Glomerular endothelial cell (primary cell): Measurements from ENCODE around the gene ATP4A. TPM values are rescaled to one million over a fixed set of nuclear protein-coding genes. Genes with fewer than 3 reads are reported as not detected.

ENCODE experiments used
- DNase-seq: peaks from one replicate; pipeline ENCODE4 v3.0.0-alpha.2; 2011; ENCODE audit warnings: low read depth, low spot score; ENCODE audit errors: extremely low read depth
- total RNA-seq: library from RNA; depleted of rRNA; stranded (reverse); fragments of >200 nt; gene quantifications from 2 replicates; pipeline ENCODE4 v1.2.3, GENCODE V29; 2015

The ATP4A gene
- total RNA-seq, 1 donor from 2014 or later: not detected

DNA sequence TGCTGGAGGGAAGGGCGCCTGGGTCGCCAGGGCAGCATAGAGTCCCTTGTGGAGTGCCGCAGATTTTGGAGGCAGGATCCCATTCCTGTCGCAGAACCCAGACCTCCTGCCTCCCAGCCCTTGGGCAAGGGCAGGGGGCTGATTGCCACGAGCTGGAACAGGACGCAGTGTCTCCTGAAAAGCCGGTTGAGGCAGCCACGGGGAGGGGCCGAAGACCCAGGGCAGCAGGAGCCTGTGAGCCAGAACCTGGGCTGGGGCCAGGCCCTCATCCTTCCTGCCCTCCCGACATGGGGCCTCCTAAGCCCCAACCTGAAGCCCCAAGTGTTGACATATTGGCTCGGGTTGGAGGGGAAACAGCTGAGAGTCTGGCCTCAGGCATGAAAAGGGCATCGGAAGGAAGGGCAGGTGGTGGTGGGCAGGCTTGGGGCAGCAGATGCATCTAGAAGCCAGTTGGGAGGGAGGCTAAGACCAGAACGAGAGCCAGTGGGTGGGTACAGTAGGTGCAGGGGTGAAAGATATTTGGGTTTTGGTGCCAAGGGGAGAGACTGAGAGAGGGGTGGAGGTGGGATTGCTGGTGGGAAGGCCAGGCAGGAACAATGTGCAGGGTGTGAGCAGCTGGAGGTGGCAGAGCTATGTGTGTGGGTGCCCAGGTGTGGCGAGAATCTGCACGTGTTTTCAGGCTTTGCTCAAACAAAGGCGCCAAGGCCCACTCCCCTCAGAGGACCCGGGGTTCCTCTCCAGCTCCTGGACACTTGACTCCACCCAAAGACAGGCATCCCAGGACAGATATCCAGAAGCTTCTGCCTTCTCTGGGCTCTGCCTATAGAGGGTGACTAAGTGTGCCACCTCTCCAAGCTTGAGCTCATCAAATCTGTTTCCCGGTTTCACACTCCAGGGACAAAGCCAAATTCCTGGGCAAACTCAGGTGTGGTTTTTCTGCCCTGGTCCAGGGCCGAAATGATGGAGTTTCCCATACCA lies 33.9 kb downstream of the ATP4A start:
- DNase-seq: no peak

DNA sequence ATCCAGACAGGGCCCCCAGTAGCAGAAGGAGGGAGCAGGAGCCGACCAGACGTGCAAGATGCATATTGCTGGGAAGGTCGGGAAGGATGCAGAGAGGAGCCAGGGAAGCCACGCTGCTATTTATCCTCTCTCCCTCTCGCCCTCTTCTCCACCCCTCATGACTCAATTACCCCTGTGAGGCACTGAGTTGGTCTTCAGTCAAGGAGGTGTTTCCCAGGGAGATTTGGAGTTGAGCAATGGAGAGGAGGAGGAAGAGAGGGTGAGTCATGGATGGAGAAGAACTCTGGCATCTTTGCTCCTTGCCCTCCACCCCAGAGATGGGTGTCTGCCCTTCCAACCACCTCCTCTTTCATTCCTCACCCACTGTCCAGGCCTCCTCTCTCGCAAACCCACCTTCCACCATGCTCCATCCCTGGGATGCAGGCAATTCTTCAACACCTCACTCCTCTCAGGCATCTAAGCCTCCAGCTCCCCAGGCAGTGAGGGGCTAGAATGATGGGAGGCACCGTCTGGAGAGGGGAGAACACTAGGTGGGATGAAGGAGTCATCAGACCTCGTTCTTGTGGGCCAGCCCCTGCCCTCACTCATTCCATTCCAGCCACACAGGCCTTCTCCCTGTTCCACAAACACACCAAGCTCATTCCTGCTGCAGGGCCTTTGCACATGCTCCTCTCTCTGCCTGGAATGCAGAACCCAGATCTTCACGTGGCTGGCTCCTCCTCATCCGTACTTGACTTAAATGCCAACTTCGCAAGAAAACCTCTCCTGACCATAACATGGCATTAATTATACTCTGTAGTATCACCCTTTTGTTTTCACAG lies 35.0 kb downstream of the ATP4A start, which contains the start of gene SBSN:
TSS of gene SBSN (minus strand) at position 94 of the 821 bp plus-strand sequence. CDS start at position 64, 30 bp downstream.
- no peak for DNase-seq

- DNase-seq: no peak
Observed at GRCh38 chr19:35525873-35526272, 37.6 kb downstream of the ATP4A start.

DNA sequence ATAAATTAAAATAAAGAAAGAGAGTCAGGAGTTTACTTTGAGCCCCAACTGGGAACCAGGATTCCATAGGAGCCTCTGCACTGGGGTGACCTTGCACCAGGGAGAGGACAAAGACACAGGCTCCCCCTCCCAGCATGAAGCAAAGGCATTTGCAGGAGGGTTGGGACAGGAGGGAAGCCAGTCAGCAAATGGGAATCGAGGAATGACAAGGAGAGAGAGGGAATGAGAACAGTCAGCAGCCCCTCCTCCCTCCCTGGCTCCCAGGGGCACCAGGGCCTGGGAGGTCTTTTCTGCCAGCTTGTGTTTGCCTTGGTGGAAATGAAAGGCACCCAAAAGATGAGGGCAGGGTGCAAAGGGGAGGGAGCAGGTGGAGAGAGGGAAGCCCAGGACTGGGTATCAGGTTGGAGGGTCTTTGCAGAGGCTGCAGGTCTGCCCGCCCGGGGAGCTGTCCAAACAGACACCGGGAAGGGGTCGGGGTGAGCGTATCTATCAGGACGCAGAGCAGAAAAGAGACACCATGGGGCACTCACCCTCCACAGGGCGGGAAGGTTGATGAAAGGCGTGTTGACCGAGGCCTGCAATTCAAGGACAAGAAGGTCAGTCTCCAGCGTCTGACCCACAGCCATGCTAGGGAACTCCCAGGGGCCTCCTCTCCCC lies 39.1 kb downstream of the ATP4A start:
- DNase-seq: no peak

DNA sequence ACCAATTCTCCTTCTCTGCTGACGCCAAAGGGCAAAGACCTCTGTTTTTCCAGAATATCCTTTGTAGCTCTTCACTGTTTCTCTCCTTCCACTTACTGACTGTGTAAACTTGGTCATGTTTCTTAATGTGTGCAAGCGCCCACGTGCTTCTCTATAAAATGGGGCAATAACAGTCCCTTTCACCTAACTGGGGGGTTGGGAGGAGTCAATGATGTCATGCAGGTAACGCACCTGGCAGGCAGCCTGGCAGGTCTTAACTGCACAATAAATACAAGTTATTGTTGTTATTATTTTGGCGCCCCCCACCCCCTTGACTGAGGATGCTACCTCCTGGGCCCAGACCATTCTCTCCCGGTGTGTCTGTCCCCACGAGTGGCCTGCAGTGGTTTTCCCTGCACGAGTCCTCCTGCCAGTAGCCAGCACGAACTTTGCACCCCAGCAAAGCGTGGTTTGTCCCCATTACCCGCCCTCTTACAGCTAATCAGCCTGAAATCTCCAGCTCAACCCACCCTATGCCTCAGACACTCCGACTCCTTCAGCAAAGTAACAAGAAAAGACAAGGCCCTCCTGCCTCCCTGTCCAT lies 40.6 kb downstream of the ATP4A start:
- no peak for DNase-seq

GRCh38 chr19:35521124-35521743 lies 42.2 kb downstream of the ATP4A start:
- DNase-seq: no peak

DNA sequence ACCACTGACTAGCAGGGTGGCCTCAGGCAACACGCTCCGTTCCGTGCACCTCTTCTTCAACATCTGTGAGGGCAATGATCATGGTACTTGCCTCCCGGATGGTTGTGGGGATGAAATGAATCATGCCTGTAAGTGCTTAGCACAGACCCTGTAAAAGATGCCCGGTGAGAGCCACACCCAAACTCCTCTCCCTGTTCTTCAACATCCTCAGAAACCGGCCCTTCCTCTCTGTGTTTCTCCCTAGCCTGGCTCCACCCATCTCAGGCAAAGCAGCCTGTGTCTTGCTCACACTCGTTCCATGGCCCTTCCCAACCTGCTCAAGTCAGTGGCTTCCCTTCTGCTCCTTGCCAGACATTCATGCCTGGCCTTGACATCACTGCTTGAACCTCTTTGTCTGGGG lies 44.2 kb downstream of the ATP4A start:
- no peak for DNase-seq

- no peak for DNase-seq
Observed at GRCh38 chr19:35518313-35518712, 45.1 kb downstream of the ATP4A start.

GRCh38 chr19:35517342-35517741 lies 46.1 kb downstream of the ATP4A start:
- DNase-seq: no peak

DNA sequence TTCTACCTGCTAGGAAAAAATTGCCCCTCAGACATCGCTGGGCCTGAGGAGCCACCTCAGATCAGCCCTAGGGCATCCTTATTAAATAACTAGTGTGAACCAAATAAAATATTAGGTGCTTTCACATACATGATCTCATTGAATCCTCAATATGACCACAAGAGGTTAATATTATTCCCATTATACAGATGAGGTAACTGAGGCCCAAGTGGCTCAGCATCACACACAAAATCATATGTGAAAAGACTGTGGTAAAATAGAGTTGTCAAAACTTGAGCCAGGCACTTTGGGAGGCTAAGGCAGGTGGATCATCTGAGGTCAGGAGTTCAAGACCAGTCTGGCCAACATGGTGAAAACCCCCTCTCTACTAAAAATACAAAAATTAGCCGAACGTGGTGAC lies 47.1 kb downstream of the ATP4A start:
- DNase-seq: no peak

- DNase-seq: no peak
Observed at GRCh38 chr19:35514282-35514809, 49.1 kb downstream of the ATP4A start.

- DNase-seq: no peak
Observed at GRCh38 chr19:35513628-35514281, 49.7 kb downstream of the ATP4A start, which contains the start of gene DMKN. Gene DMKN (minus strand): TSS chr19:35513649. CDS start chr19:35513475, 174 bp downstream.

DNA sequence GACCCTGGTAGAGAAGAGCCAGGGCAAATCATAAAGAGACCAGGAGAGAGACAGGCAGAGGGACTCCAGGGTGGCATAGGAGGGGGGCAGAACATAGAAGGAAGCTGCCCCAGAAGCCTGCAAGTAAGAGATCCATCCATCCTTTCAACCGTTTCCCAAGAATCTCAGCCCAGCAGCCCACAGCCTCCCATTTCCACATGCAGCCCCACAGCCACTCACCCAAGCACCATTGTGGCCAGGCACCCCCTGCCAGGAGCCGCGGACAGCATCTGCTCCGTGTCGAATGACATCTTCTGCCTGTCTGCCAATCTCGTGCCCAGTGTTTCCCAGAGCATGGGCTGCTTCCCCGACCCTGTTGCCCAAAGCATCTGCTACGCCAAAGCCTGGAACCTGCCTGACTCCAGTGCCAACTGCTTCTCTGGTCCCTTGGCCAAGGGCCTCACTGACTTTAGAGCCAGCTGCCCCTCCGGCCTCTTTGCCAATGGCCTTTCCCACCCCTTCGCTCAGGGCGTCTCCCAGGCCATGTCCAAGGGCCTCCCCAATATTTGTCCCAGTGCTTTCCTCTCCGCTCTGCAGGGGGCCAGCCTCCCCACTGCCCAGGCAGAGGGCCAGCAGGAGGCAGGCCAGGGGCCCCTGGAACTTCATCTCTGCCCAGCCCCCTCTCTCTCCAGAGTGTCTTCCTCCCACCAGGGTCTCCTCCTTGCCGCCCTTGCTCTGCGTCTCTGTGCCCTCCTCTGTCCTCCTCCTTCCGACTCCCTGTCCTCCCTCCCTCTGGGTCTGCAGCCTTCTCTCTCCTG lies 50.4 kb downstream of the ATP4A start:
- no peak for DNase-seq

- no peak for DNase-seq
Observed at GRCh38 chr19:35511337-35511736, 52.1 kb downstream of the ATP4A start.

- DNase-seq: no peak
Observed at GRCh38 chr19:35510626-35510964, 52.9 kb downstream of the ATP4A start.

DNA sequence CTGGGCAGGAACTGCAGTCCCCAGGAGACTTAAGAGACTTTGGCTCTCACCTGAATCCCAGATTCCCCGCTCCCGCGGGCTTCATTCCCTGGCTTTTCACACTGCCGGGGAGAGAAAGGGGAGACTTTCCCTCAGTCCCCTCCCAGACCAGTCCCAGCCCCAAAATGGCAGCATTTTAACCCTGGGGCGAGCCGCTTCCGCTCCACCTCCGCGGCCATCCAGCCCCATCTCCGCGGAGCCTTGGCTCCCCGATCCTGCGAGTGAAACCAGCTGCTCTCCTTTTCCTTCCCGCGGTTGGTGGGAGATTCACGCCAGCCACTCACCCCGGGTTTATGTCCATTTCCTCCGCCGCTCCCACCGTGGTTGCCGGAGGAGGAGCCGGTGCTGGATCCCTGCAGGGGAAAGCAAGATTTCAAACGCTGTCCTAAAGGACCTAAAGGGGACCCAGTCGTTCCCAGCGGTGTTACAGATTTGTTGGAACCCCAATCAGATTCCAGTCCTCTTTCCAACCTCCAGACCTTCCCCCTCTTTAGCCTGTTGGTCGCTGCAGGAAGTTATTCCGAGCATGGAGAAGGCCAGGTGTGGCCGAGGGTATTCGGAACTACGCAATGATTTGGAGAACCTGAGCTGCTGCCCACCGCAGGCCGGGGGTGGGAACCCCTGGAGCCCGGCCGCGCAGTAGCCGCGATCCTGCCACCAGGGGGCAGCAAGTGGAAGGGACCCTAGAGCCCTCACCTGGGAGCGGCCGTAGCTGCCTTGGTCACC lies 53.4 kb downstream of the ATP4A start:
- no peak for DNase-seq

GRCh38 chr19:35509018-35509652 lies 54.3 kb downstream of the ATP4A start:
- no peak for DNase-seq
